HUES6 (cell line): ENCODE results near the gene AP2A1.
A peak's percentile ranks its signal among the peaks of the same experiment; 100 is the strongest.

Experiments
- H3K27ac ChIP-seq: 2 replicates; pipeline ENCODE4 v1.7.0; 2013; ENCODE audit warnings: low read depth, mild to moderate bottlenecking, low read length, inconsistent platforms
- H3K27me3 ChIP-seq: 2 replicates; pipeline ENCODE4 v1.6.1; 2013; ENCODE audit warnings: low read length; ENCODE audit not compliant: control insufficient read depth, insufficient read depth
- H3K36me3 ChIP-seq: 2 replicates; pipeline ENCODE4 v1.6.1; 2013; ENCODE audit warnings: low read length; ENCODE audit not compliant: control insufficient read depth, insufficient read depth
- H3K4me1 ChIP-seq: 2 replicates; pipeline ENCODE4 v1.6.1; 2013; ENCODE audit warnings: low read length; ENCODE audit not compliant: control insufficient read depth, insufficient read depth
- H3K4me3 ChIP-seq: 2 replicates; pipeline ENCODE4 v1.5.1; 2013; ENCODE audit warnings: low read depth, low read length
- H3K9ac ChIP-seq: one replicate; pipeline ENCODE4 v1.6.1; 2013; ENCODE audit warnings: mild to moderate bottlenecking, low read length
- H3K9me3 ChIP-seq: 2 replicates; pipeline ENCODE4 v1.6.1; 2013; ENCODE audit warnings: low read depth, low read length; ENCODE audit not compliant: control insufficient read depth, insufficient read depth

Gene AP2A1

GRCh38 chr19:49793561-49793840 lies 26.7 kb downstream of the AP2A1 start:
- no peak overlapping the region for H3K9ac ChIP-seq
- no peaks in the 10 kb centered on the region for H3K9me3 ChIP-seq
- no peaks in the 10 kb centered on the region for H3K4me1 ChIP-seq
- H3K27me3 ChIP-seq: no peaks in the 10 kb centered on the region
- H3K27ac ChIP-seq: no peak overlapping the region
- no peak overlapping the region for H3K4me3 ChIP-seq
- H3K36me3 ChIP-seq: peaks cover 75% of the 10 kb centered on the region

GRCh38 chr19:49795615-49796014 lies 28.8 kb downstream of the AP2A1 start:
- H3K27ac ChIP-seq: no peak overlapping the region
- peaks cover 86% of the 10 kb centered on the region for H3K36me3 ChIP-seq
- no peak overlapping the region for H3K9ac ChIP-seq
- H3K9me3 ChIP-seq: no peaks in the 10 kb centered on the region
- H3K4me1 ChIP-seq: no peaks in the 10 kb centered on the region
- H3K27me3 ChIP-seq: no peaks in the 10 kb centered on the region
- H3K4me3 ChIP-seq: no peak overlapping the region

GRCh38 chr19:49798574-49798973 lies 31.8 kb downstream of the AP2A1 start:
- Histone ChIP-seq H3K9me3 (no peaks in the 10 kb centered on the region), H3K4me1 (peaks cover 8% of the 10 kb centered on the region), H3K27ac (no peak overlapping the region), H3K9ac (no peak overlapping the region), H3K27me3 (no peaks in the 10 kb centered on the region), H3K4me3 (no peak overlapping the region), H3K36me3 (peaks cover 77% of the 10 kb centered on the region)

- no peak overlapping the region for H3K9ac ChIP-seq
- peaks cover 75% of the 10 kb centered on the region for H3K36me3 ChIP-seq
- H3K9me3 ChIP-seq: no peaks in the 10 kb centered on the region
- H3K27ac ChIP-seq: no peak overlapping the region
- no peak overlapping the region for H3K4me3 ChIP-seq
- H3K27me3 ChIP-seq: no peaks in the 10 kb centered on the region
- peaks cover 8% of the 10 kb centered on the region for H3K4me1 ChIP-seq
These were observed 32.5 kb downstream of the AP2A1 start for GRCh38 chr19:49799271-49799797.

- Histone ChIP-seq H3K4me1 (peaks cover 8% of the 10 kb centered on the region), H3K27ac (no peak overlapping the region), H3K4me3 (no peak overlapping the region), H3K9ac (no peak overlapping the region), H3K9me3 (no peaks in the 10 kb centered on the region), H3K36me3 (peaks cover 71% of the 10 kb centered on the region), H3K27me3 (no peaks in the 10 kb centered on the region)
These were observed 33.1 kb downstream of the AP2A1 start for GRCh38 chr19:49799798-49800376.

- H3K9ac ChIP-seq: no peak overlapping the region
- H3K36me3 ChIP-seq: peaks cover 63% of the 10 kb centered on the region
- H3K4me1 ChIP-seq: peaks cover 8% of the 10 kb centered on the region
- H3K27me3 ChIP-seq: no peaks in the 10 kb centered on the region
- H3K9me3 ChIP-seq: no peaks in the 10 kb centered on the region
- no peak overlapping the region for H3K4me3 ChIP-seq
- no peak overlapping the region for H3K27ac ChIP-seq
These were observed 34.0 kb downstream of the AP2A1 start for GRCh38 chr19:49800771-49801170.

GRCh38 chr19:49801401-49801888 lies 34.6 kb downstream of the AP2A1 start:
- H3K27me3 ChIP-seq: no peaks in the 10 kb centered on the region
- no peak overlapping the region for H3K4me3 ChIP-seq
- H3K9ac ChIP-seq: no peak overlapping the region
- peaks cover 8% of the 10 kb centered on the region for H3K4me1 ChIP-seq
- peaks cover 61% of the 10 kb centered on the region for H3K36me3 ChIP-seq
- H3K27ac ChIP-seq: no peak overlapping the region
- no peaks in the 10 kb centered on the region for H3K9me3 ChIP-seq

GRCh38 chr19:49801966-49802661 lies 35.3 kb downstream of the AP2A1 start:
- Histone ChIP-seq H3K9me3 (no peaks in the 10 kb centered on the region), H3K27me3 (no peaks in the 10 kb centered on the region), H3K4me1 (peaks cover 8% of the 10 kb centered on the region), H3K9ac (no peak overlapping the region), H3K36me3 (peaks cover 57% of the 10 kb centered on the region), H3K27ac (no peak overlapping the region), H3K4me3 (peak overlapping the region; percentile 43)

- Histone ChIP-seq H3K27me3 (no peaks in the 10 kb centered on the region), H3K36me3 (peaks cover 55% of the 10 kb centered on the region), H3K4me3 (peak overlapping the region; percentile 43), H3K9ac (no peak overlapping the region), H3K9me3 (no peaks in the 10 kb centered on the region), H3K4me1 (peaks cover 10% of the 10 kb centered on the region), H3K27ac (0 out of 2 replicates have a peak overlapping the region, but pooled peaks have one; percentile 45)
These were observed 36.2 kb downstream of the AP2A1 start for GRCh38 chr19:49802836-49803528.

GRCh38 chr19:49803529-49803856 lies 36.7 kb downstream of the AP2A1 start:
- Histone ChIP-seq H3K27me3 (no peaks in the 10 kb centered on the region), H3K36me3 (peaks cover 51% of the 10 kb centered on the region)

More at GRCh38 chr19:49803529-49803856, 36.7 kb downstream of the AP2A1 start:
- H3K4me3 ChIP-seq: no peak overlapping the region
- H3K9ac ChIP-seq: no peak overlapping the region
- peaks cover 14% of the 10 kb centered on the region for H3K4me1 ChIP-seq
- no peaks in the 10 kb centered on the region for H3K9me3 ChIP-seq
- H3K27ac ChIP-seq: no peak overlapping the region
